ENCODE results near the gene SYT7. TPM values are rescaled to one million over a fixed set of nuclear protein-coding genes. Genes with fewer than 3 reads are reported as not detected.

SYT7 gene
- total and polyA plus RNA-seq, 10 of the 15 experiments (the other 5 are each of a cell fraction or from before 2014, with no cell fraction given) = not detected

DNA sequence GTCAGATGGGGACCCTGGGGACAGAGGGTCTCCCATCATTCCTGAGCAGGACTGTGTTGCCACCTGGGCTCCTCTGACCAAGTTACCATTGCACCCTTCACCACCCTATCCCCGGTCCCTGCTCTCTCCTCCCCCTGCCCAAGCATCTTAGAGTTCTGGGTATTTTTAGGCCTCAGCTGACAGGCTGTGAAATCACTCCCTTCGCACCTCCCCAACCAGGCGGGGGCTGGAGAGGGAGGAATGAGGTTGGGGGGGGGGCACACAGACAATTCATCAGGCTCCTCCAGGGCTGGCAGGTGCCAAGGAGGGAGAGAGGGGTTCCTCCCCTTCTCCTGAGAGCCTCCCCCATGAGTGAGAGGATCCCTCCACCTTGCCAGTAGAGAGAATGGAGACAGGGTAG is 9.0 kb downstream of the SYT7 start (continued):
- TF ChIP-seq TCF7 (IDR thresholded peaks at IDR 0.05; ENCODE audit: borderline replicate concordance) (no peak), RFX5 (IDR thresholded peaks at IDR 0.05; ENCODE audit: low read depth, low read length) (no peak)
- TF ChIP-seq, protein P1, sequence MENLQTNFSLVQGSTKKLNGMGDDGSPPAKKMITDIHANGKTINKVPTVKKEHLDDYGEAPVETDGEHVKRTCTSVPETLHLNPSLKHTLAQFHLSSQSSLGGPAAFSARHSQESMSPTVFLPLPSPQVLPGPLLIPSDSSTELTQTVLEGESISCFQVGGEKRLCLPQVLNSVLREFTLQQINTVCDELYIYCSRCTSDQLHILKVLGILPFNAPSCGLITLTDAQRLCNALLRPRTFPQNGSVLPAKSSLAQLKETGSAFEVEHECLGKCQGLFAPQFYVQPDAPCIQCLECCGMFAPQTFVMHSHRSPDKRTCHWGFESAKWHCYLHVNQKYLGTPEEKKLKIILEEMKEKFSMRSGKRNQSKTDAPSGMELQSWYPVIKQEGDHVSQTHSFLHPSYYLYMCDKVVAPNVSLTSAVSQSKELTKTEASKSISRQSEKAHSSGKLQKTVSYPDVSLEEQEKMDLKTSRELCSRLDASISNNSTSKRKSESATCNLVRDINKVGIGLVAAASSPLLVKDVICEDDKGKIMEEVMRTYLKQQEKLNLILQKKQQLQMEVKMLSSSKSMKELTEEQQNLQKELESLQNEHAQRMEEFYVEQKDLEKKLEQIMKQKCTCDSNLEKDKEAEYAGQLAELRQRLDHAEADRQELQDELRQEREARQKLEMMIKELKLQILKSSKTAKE (IDR thresholded peaks at IDR 0.05; ENCODE audit: low read depth, poor library complexity, severe bottlenecking) = no peak

DNA sequence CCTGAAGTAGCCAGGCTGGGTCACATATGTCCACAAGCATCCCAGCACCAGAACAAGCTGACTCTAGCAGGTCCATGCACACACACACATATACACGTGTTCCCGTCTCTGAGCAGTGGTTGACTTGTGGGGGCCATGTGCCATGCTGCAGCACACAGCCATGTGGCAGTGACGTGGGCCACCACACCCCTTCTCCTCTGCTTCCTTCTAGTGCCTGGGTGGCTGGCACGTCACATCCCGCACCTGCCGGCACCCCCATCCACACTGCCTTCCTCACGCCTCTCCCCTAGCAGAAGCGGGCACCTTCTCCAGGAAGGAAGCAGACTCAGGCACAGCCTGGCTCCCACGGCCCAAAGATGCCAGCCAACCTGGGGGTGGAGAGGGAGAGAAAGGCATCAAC is 9.5 kb downstream of the SYT7 start:
- POLR2A ChIA-PET = no interaction called here

More for the DNA sequence above, 9.5 kb downstream of the SYT7 start:
- BruUV-seq (replicated peaks) = no TSS peak
- Histone ChIP-seq H3K4me2 (ENCODE audit: control insufficient read depth, insufficient read depth) (no peak overlapping the region), H3K27me3 (replicated peaks in 1 of 2; ENCODE audit: control insufficient read depth in 2 of 2, insufficient read depth in 2 of 2, low read length in 1 of 2) (peaks cover 0 to 2% of the 10 kb centered on the region in 2 experiments; a peak in 3 of 4 replicates), H4K20me1 (ENCODE audit: control insufficient read depth, insufficient read depth) (peaks cover 5% of the 10 kb centered on the region; the same call in 1 of the 2 replicates), H3K36me3 (ENCODE audit: control insufficient read depth in 2 of 2, insufficient read depth in 2 of 2, low read length in 1 of 2) (no peaks in the 10 kb centered on the region), H2AFZ (ENCODE audit: control insufficient read depth, low read depth, low read length) (no peak overlapping the region), H3K27ac (ENCODE audit: control insufficient read depth, insufficient read depth) (no peak overlapping the region), H3K4me1 (ENCODE audit: control insufficient read depth, insufficient read depth, low read length) (no peaks in the 10 kb centered on the region), H3K79me2 (ENCODE audit: control insufficient read depth, insufficient read depth, low read length) (no peaks in the 10 kb centered on the region), H3K4me3 (no peak overlapping the region), H3K9me3 (replicated peaks; ENCODE audit: control insufficient read depth, insufficient read depth, low read length) (no peaks in the 10 kb centered on the region), H3K9ac (ENCODE audit: control insufficient read depth, insufficient read depth, low read length) (no peak overlapping the region)
- RAD21 ChIA-PET (ENCODE audit: unreplicated experiment) = no interaction called here
- 40% methylated on average over 7 of the region's 9 CpGs for WGBS (ENCODE audit: insufficient coverage, insufficient replicate concordance, low lambda C conversion rate, missing lambda C conversion rate)
- no peak for DNase-seq (ENCODE audit: low read depth, low spot score)
- no peak for ATAC-seq
- in situ Hi-C loops (cut with MboI) (no loop called here), intact Hi-C loops (cut with micrococcal nuclease; ENCODE audit: unreplicated experiment) (no loop called here)
- SMC1A ChIA-PET (ENCODE audit: uncharacterized antibody, unreplicated experiment) = no interaction called here
- CTCF ChIA-PET = no interaction called here
- no peak for FAIRE-seq
- TF ChIP-seq, protein P2, sequence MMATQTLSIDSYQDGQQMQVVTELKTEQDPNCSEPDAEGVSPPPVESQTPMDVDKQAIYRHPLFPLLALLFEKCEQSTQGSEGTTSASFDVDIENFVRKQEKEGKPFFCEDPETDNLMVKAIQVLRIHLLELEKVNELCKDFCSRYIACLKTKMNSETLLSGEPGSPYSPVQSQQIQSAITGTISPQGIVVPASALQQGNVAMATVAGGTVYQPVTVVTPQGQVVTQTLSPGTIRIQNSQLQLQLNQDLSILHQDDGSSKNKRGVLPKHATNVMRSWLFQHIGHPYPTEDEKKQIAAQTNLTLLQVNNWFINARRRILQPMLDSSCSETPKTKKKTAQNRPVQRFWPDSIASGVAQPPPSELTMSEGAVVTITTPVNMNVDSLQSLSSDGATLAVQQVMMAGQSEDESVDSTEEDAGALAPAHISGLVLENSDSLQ (IDR thresholded peaks at IDR 0.05) = no peak
- TF ChIP-seq BMI1 (IDR thresholded peaks at IDR 0.05; ENCODE audit: borderline replicate concordance) (no peak), GATAD2B (conservative IDR thresholded peaks at IDR 0.05; ENCODE audit: low read depth) (no peak), STAT1 (conservative IDR thresholded peaks at IDR 0.05) (no peak), PAX8 (IDR thresholded peaks at IDR 0.05) (no peak), MXI1 (IDR thresholded peaks at IDR 0.05; ENCODE audit: low read depth, low read length) (no peak), CHD4 (IDR thresholded peaks at IDR 0.05) (no peak), TBL1XR1 (IDR thresholded peaks at IDR 0.05; ENCODE audit: low read depth, low read length) (no peak), RUNX3 (IDR thresholded peaks at IDR 0.05; ENCODE audit: low read length) (no peak), ZZZ3 (IDR thresholded peaks at IDR 0.05; ENCODE audit: control insufficient read depth, insufficient read length, low read depth) (no peak), RBBP5 (conservative IDR thresholded peaks at IDR 0.05) (no peak), EP300 (IDR thresholded peaks at IDR 0.05; ENCODE audit: borderline replicate concordance in 1 of 2, control insufficient read depth in 1 of 2, low read depth in 2 of 2, low read length in 2 of 2) (no peak), YY1 (IDR thresholded peaks at IDR 0.05; ENCODE audit: low read depth, low read length) (no peak), NR2C2 (IDR thresholded peaks at IDR 0.05; ENCODE audit: borderline replicate concordance, control insufficient read depth, insufficient read length, low read depth) (no peak)

All from GM12878 (cell line).